Gastrocnemius medialis (tissue), 4 donors: ENCODE data around the gene TMEFF1. TPM values are rescaled to one million over a fixed set of nuclear protein-coding genes. Genes with fewer than 3 reads are reported as not detected.
"Not testable (repeated sequence)": the region's sequence is repeated elsewhere in the genome, so short reads cannot be mapped to it uniquely, and the experiment has no call there.

ENCODE experiments used
- ATAC-seq, 2 donors: fragments of 150-250 bp; one replicate each; pipeline ENCODE4 v1.9.1; 2016
- DNase-seq, 2 donors: peaks; one replicate each; pipeline ENCODE4 v3.0.0-alpha.2; 2019
- H3K27ac ChIP-seq, 4 donors: fragments of 200-600 bp; sonication (generic); 1 replicate in 1 of 4; 2 replicates in 3 of 4; pipeline ENCODE4 v1.5.1; 2016 to 2018; ENCODE audit warnings: mild to moderate bottlenecking in 2 of 4, moderate library complexity in 1 of 4
- H3K27me3 ChIP-seq, 3 donors: fragments of 200-600 bp; sonication (generic) in 2 of 3; 1 replicate in 1 of 3; 2 replicates in 2 of 3; pipeline versions ENCODE4 v1.5.1 to v1.6.0; 2016 to 2019; ENCODE audit warnings: mild to moderate bottlenecking in 1 of 3, moderate library complexity in 1 of 3
- H3K36me3 ChIP-seq, 2 donors: fragments of 200-600 bp; sonication (generic) in 1 of 2; one replicate each; pipeline ENCODE4 v1.5.1; 2017 to 2018
- H3K4me1 ChIP-seq, 2 donors: fragments of 200-600 bp; sonication (generic) in 1 of 2; one replicate each; pipeline ENCODE4 v1.5.1; 2016 to 2017; ENCODE audit warnings: mild to moderate bottlenecking in 2 of 2
- H3K4me3 ChIP-seq, 4 donors: fragments of 200-600 bp; sonication (generic) in 3 of 4; 1 replicate in 1 of 4; 2 replicates in 3 of 4; pipeline ENCODE4 v1.5.1; 2016 to 2019; ENCODE audit warnings: mild to moderate bottlenecking in 2 of 4
- H3K9me3 ChIP-seq, 3 donors: fragments of 200-600 bp; sonication (generic) in 2 of 3; 1 replicate in 1 of 3; 2 replicates in 2 of 3; pipeline ENCODE4 v1.5.1; 2016 to 2019
- POLR2A ChIP-seq, 2 donors: fragments of 450-650 bp; IDR thresholded peaks; one replicate each; pipeline ENCODE4 v1.6.1; 2017; ENCODE audit warnings: antibody characterized with exemption in 2 of 2, mild to moderate bottlenecking in 2 of 2, moderate library complexity in 2 of 2
- in situ Hi-C, 4 donors: fragments of 200-750 bp; cut with MboI; loops; one replicate each; pipeline versions ENCODE4 v1.15.0 to v1.8.0; 2017; ENCODE audit warnings: low sequenced_read_pairs in 4 of 4
- intact Hi-C: fragments of 100-400 bp; cut with DNase I; formaldehyde crosslinking; loops from one replicate; pipeline ENCODE4 v1.15.1; 2023; ENCODE audit warnings: low total_unique reads
- total RNA-seq, 4 donors: library from RNA; depleted of rRNA; stranded (reverse); fragments of >200 nt; gene quantifications; one replicate each; pipeline versions ENCODE4 v1.1.0 to v1.2.3, GENCODE V29; 2016
- TF ChIP-seq, protein P1 (sequence below), 5 experiments: fragments of 450-650 bp in 3 of 5; fragments of 200-600 bp in 2 of 5; sonication (generic) in 2 of 5; IDR thresholded peaks in 4 of 5; conservative IDR thresholded peaks in 1 of 5; 1 replicate in 4 of 5; 2 replicates in 1 of 5; pipeline ENCODE4 v1.5.1; 2016 to 2019; ENCODE audit warnings: antibody characterized with exemption in 5 of 5, mild to moderate bottlenecking in 3 of 5, moderate library complexity in 3 of 5

TMEFF1 gene
- total RNA-seq, 4 donors from 2014 or later, result not detected

DNA sequence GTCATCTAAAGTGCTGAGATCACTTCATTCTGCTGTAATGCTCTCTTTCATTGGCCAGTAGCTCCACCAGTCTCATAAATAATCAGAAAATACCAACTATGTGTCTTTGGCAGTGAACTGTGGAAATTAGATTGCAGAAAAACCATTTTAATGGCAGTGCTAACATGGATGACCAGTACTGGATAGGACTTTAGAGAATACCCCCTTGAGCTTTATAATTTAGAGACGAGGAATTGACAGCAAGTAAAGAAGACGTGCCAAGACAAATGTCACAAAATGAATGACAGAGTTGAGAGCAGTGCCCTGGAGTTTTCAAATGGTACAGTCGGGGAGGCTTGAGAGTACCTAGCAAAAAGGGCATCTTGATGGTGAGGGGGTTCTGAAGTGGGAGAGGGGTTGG, 40.2 kb upstream of the TMEFF1 start:
- H3K36me3 ChIP-seq, result no peaks in the 10 kb centered on the region
- TF ChIP-seq, protein P1, sequence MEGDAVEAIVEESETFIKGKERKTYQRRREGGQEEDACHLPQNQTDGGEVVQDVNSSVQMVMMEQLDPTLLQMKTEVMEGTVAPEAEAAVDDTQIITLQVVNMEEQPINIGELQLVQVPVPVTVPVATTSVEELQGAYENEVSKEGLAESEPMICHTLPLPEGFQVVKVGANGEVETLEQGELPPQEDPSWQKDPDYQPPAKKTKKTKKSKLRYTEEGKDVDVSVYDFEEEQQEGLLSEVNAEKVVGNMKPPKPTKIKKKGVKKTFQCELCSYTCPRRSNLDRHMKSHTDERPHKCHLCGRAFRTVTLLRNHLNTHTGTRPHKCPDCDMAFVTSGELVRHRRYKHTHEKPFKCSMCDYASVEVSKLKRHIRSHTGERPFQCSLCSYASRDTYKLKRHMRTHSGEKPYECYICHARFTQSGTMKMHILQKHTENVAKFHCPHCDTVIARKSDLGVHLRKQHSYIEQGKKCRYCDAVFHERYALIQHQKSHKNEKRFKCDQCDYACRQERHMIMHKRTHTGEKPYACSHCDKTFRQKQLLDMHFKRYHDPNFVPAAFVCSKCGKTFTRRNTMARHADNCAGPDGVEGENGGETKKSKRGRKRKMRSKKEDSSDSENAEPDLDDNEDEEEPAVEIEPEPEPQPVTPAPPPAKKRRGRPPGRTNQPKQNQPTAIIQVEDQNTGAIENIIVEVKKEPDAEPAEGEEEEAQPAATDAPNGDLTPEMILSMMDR (IDR thresholded peaks at IDR 0.05 in 4 of 5, conservative IDR thresholded peaks at IDR 0.05 in 1 of 5), result no peak
- no peak for TF ChIP-seq POLR2A (IDR thresholded peaks at IDR 0.05)
- intact Hi-C loops, result no loop called here
- H3K4me1 ChIP-seq, result peaks cover 19 to 35% of the 10 kb centered on the region in 2 donors
- H3K9me3 ChIP-seq, result no peaks in the 10 kb centered on the region
- DNase-seq, result no peak
- ATAC-seq, result no peak
- in situ Hi-C loops, result loop anchor here in 3 of 4 donors (10.0 to 25.0 kb wide), 3 partner anchors 152 to 162 kb away; partner anchors contain the start of gene CAVIN4 (in 1 of the 3)
- no peak overlapping the region for H3K4me3 ChIP-seq
- no peak overlapping the region for H3K27ac ChIP-seq
- H3K27me3 ChIP-seq, result no peaks in the 10 kb centered on the region

DNA sequence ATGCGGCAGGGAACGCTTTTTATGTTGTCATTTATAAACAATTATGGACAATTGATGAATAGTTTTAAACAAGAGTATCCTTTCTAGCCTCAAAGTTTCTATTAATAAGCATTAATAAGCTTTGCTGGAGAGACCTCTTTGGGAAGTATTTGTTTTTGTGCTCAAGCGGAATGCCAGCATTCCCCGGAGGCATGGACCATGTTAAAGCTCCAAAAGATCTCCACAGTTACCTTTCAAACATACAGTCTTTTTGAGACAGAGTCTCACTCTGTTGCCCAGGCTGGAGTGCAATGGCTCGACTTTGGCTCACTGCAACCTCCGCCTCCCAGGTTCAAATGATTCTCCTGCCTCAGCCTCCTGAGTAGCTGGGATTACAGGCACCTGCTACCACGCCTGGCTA, 36.4 kb upstream of the TMEFF1 start:
- TF ChIP-seq, protein P1 (IDR thresholded peaks at IDR 0.05 in 4 of 5, conservative IDR thresholded peaks at IDR 0.05 in 1 of 5), result no peak
- no peak for TF ChIP-seq POLR2A (IDR thresholded peaks at IDR 0.05)
- in situ Hi-C loops, result loop anchor here in 3 of 4 donors (10.0 to 25.0 kb wide), 3 partner anchors 148 to 158 kb away; partner anchors contain the start of gene CAVIN4 (in 1 of the 3)
- no peak for ATAC-seq

DNA sequence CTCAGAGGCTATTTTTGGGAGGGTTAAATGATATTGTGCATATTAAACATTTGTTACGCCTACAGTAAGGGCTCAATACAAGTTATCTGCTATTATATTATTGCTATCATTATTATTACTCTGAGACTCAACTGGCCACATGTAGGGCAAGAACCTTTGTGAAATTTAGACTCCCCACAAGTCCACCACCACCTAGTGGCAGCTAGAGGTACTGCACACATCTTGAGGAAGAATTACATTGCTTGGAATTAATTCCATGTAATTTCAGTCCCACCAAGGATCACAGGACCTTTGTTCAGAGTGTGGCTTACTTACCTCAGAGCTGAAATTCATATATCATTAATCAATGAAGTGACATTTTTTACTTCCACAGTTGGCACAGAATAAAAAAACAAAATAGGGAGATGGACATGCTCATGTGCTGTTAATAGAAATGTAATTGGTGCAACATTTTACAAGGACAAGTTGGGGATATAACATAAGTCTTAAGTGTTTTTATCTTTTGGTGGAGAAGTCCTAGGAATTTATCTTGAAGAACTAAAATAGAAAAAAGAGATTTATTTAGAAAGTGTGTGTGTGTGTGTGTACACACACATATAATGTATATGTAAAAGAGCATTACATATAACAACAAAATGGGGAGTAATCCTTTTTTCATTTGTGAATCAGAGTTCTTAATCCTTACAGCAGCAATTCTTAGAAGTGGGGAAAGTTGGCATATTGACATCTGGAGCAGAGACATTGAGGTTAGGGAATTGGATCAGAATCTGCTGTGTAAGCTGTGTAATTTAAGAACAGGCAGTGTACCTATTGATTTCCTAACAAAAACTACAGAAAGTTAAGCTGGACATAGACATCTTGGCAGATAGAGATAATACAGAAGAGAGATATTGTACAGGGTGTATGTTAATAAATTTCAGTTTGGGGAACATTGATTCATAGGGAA, 34.8 kb upstream of the TMEFF1 start:
- Histone ChIP-seq H3K4me1 (peaks cover 19 to 23% of the 10 kb centered on the region in 2 donors), H3K9me3 (no peaks in the 10 kb centered on the region), H3K27me3 (no peaks in the 10 kb centered on the region), H3K27ac (peak overlapping the region; percentile 71 to 83 (median 75)), H3K4me3 (no peak overlapping the region), H3K36me3 (no peaks in the 10 kb centered on the region)
- TF ChIP-seq, protein P1 (IDR thresholded peaks at IDR 0.05 in 4 of 5, conservative IDR thresholded peaks at IDR 0.05 in 1 of 5), result peak; percentile 82 to 95 (median 84)
- no peak for TF ChIP-seq POLR2A (IDR thresholded peaks at IDR 0.05)
- in situ Hi-C loops (loop anchor here in 3 of 4 donors (10.0 to 25.0 kb wide), 3 partner anchors 147 to 157 kb away; partner anchors contain the start of gene CAVIN4 (in 1 of the 3)), intact Hi-C loops (loop anchor here (2.0 kb wide), 1 partner anchor 237 kb away; no protein-coding TSS in a partner anchor)
- peak; percentile 43 to 66 for DNase-seq
- ATAC-seq, result peak in 1 of 2 donors; percentile 28

More for the DNA sequence above, 36.4 kb upstream of the TMEFF1 start:
- Histone ChIP-seq H3K27me3 (no peaks in the 10 kb centered on the region), H3K4me1 (peaks cover 21 to 31% of the 10 kb centered on the region in 2 donors), H3K9me3 (no peaks in the 10 kb centered on the region), H3K27ac (no peak overlapping the region), H3K4me3 (no peak overlapping the region), H3K36me3 (no peaks in the 10 kb centered on the region)
- no peak for DNase-seq
- intact Hi-C loops, result no loop called here

DNA sequence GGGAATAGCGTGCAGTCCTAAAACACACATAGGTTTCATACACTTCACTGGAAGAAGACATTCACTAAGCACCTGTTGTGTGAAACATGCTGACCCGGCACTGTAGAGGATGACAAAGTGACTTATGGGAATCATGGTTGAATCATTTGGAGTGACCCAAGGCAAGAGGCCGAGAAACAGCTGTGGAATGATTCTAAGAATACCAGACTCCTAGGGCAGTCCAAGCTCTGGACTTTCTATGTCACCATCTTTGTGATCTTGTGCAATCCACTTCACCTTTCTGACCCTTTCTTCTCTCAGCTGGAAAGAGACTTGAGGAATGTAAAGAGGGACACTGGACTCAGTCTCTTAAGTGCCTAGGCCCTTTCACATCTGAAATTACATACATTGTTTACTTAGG, 32.9 kb upstream of the TMEFF1 start:
- no peaks in the 10 kb centered on the region for H3K36me3 ChIP-seq
- no peaks in the 10 kb centered on the region for H3K27me3 ChIP-seq
- in situ Hi-C loops (loop anchor here in 2 of 4 donors (10.0 to 25.0 kb wide), 2 partner anchors 145 to 147 kb away; partner anchors contain the start of gene CAVIN4 (in 1 of the 2)), intact Hi-C loops (loop anchor here (1.0 to 2.0 kb wide), 3 partner anchors 13 to 141 kb away; partner anchors contain the start of gene MSANTD3)
- H3K4me1 ChIP-seq, result peaks cover 19 to 22% of the 10 kb centered on the region in 2 donors
- no peak for TF ChIP-seq POLR2A (IDR thresholded peaks at IDR 0.05)
- TF ChIP-seq, protein P1 (IDR thresholded peaks at IDR 0.05 in 4 of 5, conservative IDR thresholded peaks at IDR 0.05 in 1 of 5), result no peak
- ATAC-seq (peak; percentile 100), DNase-seq (peak; percentile 75 to 89)
- no peaks in the 10 kb centered on the region for H3K9me3 ChIP-seq
- H3K27ac ChIP-seq, result peak overlapping the region; percentile 71 to 83 (median 75)
- H3K4me3 ChIP-seq, result no peak overlapping the region

DNA sequence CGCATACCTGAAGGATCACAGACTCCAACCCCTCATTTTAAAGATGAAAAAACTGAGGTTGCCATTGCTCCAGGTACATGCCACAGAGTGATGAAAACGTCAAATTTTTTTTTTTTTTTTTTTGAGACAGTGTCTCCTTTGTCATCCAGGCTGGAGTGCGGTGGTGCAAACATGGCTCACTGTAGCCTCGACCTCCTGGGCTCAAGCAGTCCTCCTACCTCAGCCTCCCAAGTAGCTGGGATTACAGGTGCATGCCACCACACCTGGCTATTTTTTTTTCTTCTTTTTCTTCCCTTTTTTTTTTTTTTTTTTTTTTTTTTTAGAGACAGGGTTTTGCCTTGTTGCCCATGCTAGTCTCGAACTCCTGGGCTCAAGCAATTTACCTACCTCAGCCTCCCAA, 32.5 kb upstream of the TMEFF1 start:
- intact Hi-C loops, result loop anchor here (1.0 to 2.0 kb wide), 3 partner anchors 13 to 140 kb away; partner anchors contain the start of gene MSANTD3
- not testable (repeated sequence) for DNase-seq, H3K27me3 ChIP-seq, H3K36me3 ChIP-seq, H3K4me3 ChIP-seq, H3K9me3 ChIP-seq
- Histone ChIP-seq H3K27ac (peak overlapping the region in 3 of 4 donors; percentile 38 to 72 (median 64)), H3K4me1 (peaks cover 19 to 22% of the 10 kb centered on the region in 2 donors)
- ATAC-seq, result peak in 1 of 2 donors; percentile 2
- in situ Hi-C loops, result loop anchor here in 2 of 4 donors (10.0 to 25.0 kb wide), 2 partner anchors 144 to 147 kb away; partner anchors contain the start of gene CAVIN4 (in 1 of the 2)
